Measurements from ENCODE around the gene MFSD11. TPM values are rescaled to one million over a fixed set of nuclear protein-coding genes. Genes with fewer than 3 reads are reported as not detected.
"Not testable (repeated sequence)": the region's sequence is repeated elsewhere in the genome, so short reads cannot be mapped to it uniquely, and the experiment has no call there.

The MFSD11 gene
- total RNA-seq, 1 donor from 2014 or later: 31.1 TPM

GRCh38 chr17:76736349-76737081 is 1.4 kb upstream of the MFSD11 start:
- Mint-ChIP-seq H3K9me3 (ENCODE audit: low read depth) (no peaks in the 10 kb centered on the region), H3K4me3 (ENCODE audit: unreplicated experiment) (peak overlapping the region; percentile 99), H3K27me3 (ENCODE audit: low read depth) (no peaks in the 10 kb centered on the region), H3K4me1 (ENCODE audit: low read depth) (peaks cover 62% of the 10 kb centered on the region), H3K27ac (ENCODE audit: unreplicated experiment) (peak overlapping the region; percentile 100), H3K36me3 (ENCODE audit: low read depth) (peaks cover 28% of the 10 kb centered on the region)
- DNase-seq (ENCODE audit: low spot score): no peak
- TF ChIP-seq, protein P1, sequence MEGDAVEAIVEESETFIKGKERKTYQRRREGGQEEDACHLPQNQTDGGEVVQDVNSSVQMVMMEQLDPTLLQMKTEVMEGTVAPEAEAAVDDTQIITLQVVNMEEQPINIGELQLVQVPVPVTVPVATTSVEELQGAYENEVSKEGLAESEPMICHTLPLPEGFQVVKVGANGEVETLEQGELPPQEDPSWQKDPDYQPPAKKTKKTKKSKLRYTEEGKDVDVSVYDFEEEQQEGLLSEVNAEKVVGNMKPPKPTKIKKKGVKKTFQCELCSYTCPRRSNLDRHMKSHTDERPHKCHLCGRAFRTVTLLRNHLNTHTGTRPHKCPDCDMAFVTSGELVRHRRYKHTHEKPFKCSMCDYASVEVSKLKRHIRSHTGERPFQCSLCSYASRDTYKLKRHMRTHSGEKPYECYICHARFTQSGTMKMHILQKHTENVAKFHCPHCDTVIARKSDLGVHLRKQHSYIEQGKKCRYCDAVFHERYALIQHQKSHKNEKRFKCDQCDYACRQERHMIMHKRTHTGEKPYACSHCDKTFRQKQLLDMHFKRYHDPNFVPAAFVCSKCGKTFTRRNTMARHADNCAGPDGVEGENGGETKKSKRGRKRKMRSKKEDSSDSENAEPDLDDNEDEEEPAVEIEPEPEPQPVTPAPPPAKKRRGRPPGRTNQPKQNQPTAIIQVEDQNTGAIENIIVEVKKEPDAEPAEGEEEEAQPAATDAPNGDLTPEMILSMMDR (IDR thresholded peaks at IDR 0.05): peak; percentile 44

DNA sequence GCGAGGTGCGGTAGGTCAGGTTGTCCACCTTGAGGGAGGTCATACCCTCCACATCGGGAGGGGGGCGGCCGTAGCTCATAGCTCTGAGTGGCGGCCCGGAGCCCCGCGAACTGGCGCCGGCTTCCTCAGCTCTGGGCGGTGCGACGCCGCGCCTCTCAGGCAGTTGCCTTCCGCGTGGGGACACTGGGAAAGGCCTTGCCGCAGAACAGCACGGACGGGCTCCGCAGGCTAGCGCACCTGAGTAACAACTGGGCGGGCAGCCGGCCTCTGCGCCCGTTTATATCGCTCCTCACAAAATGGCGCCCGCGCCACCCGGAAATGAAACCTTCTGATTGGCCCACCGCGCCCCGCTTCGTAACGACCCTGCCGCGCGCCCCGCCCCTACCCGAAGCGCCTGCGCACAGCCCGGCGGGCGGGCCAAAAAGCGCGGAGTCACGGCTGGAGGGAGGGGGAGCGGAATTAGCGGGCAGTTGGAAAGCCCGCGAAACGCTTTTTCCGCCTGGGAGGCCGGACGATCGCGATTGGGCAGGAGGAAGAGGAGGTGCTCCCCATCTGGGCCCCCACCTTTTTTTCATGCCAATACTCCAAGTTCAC is 740 bp upstream of the MFSD11 start, which contains the start of gene SRSF2:
TSS of gene SRSF2 (minus strand) at position 250 of the 594 bp plus-strand sequence. CDS start at position 79, 171 bp downstream.
- peak within 1 kb of the TSS; percentile 99 for H3K4me3 Mint-ChIP-seq (ENCODE audit: unreplicated experiment)
- peak; percentile 99 for DNase-seq (ENCODE audit: low spot score)
- TF ChIP-seq, protein P1 (IDR thresholded peaks at IDR 0.05): no peak
- H3K27me3 Mint-ChIP-seq (ENCODE audit: low read depth): no peaks in the 10 kb centered on the region
- H3K27ac Mint-ChIP-seq (ENCODE audit: unreplicated experiment): peak within 1 kb of the TSS; percentile 100
- peaks cover 62% of the 10 kb centered on the region for H3K4me1 Mint-ChIP-seq (ENCODE audit: low read depth)
- peaks cover 32% of the 10 kb centered on the region for H3K36me3 Mint-ChIP-seq (ENCODE audit: low read depth)
- H3K9me3 Mint-ChIP-seq (ENCODE audit: low read depth): no peaks in the 10 kb centered on the region

- Mint-ChIP-seq H3K36me3 (ENCODE audit: low read depth) (peaks cover 30% of the 10 kb centered on the region), H3K4me1 (ENCODE audit: low read depth) (peaks cover 55% of the 10 kb centered on the region), H3K9me3 (ENCODE audit: low read depth) (no peaks in the 10 kb centered on the region), H3K4me3 (ENCODE audit: unreplicated experiment) (peak overlapping the region; percentile 99), H3K27ac (ENCODE audit: unreplicated experiment) (peak overlapping the region; percentile 100), H3K27me3 (ENCODE audit: low read depth) (no peaks in the 10 kb centered on the region)
- TF ChIP-seq, protein P1 (IDR thresholded peaks at IDR 0.05): no peak
- no peak for DNase-seq (ENCODE audit: low spot score)
Measured at GRCh38 chr17:76738468-76738850, 540 bp downstream of the MFSD11 start.

DNA sequence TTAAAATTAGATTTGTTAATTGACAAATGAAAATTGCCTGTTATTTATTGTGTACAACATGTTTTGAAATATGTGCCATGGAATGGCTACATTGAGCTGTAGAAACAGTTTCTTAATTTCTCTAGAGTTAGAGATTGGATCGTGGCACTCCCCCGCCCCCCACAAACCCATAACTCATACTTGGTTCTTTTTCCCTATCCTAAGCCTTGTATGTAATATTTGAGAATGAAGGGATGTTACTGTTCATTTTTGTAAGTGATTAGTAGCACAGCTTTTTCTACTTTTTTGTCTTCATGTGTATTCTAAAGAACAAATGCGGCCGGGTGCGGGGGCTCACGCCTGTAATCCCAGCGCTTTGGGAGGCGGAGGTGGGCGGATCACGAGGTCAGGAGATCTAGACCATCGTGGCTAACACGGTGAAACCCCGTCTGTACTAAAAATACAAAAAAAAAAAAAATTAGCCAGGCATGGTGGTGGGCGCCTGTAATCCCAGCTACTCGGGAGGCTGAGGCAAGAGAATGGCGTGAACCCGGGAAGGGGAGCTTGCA is 1.7 kb downstream of the MFSD11 start:
- H3K36me3 Mint-ChIP-seq (ENCODE audit: low read depth): peaks cover 24% of the 10 kb centered on the region
- H3K4me1 Mint-ChIP-seq (ENCODE audit: low read depth): peaks cover 43% of the 10 kb centered on the region
- H3K27me3 Mint-ChIP-seq (ENCODE audit: low read depth); DNase-seq (ENCODE audit: low spot score); H3K9me3 Mint-ChIP-seq (ENCODE audit: low read depth); H3K4me3 Mint-ChIP-seq (ENCODE audit: unreplicated experiment); H3K27ac Mint-ChIP-seq (ENCODE audit: unreplicated experiment): not testable (repeated sequence)

- H3K9me3 Mint-ChIP-seq (ENCODE audit: low read depth): peaks cover 2% of the 10 kb centered on the region
- TF ChIP-seq, protein P1 (IDR thresholded peaks at IDR 0.05): no peak
- H3K27ac Mint-ChIP-seq (ENCODE audit: unreplicated experiment): peak overlapping the region; percentile 66
- DNase-seq (ENCODE audit: low spot score): no peak
- peaks cover 35% of the 10 kb centered on the region for H3K4me1 Mint-ChIP-seq (ENCODE audit: low read depth)
- no peaks in the 10 kb centered on the region for H3K27me3 Mint-ChIP-seq (ENCODE audit: low read depth)
- peaks cover 24% of the 10 kb centered on the region for H3K36me3 Mint-ChIP-seq (ENCODE audit: low read depth)
- H3K4me3 Mint-ChIP-seq (ENCODE audit: unreplicated experiment): no peak overlapping the region
Measured at GRCh38 chr17:76740329-76741118, 2.6 kb downstream of the MFSD11 start.
